Measurements from ENCODE around the gene HDGF. TPM values are rescaled to one million over a fixed set of nuclear protein-coding genes. Genes with fewer than 3 reads are reported as not detected.
A peak's percentile ranks its signal among the peaks of the same experiment; 100 is the strongest.

HDGF gene
- total and polyA plus RNA-seq, 2 of the 8 experiments (the other 6 are each of a cell fraction or from before 2014, with no cell fraction given) = 145 to 391 TPM

GRCh38 chr1:156750711-156751450 lies 594 bp downstream of the HDGF start:
- peak overlapping the region; percentile 30 for H4K91ac ChIP-seq (replicated peaks; ENCODE audit: insufficient read length, low read length)
- H3K27me3 ChIP-seq (replicated peaks in 1 of 4; ENCODE audit: control insufficient read depth in 3 of 4, extremely low read depth in 1 of 4, insufficient read depth in 3 of 4, low read length in 3 of 4) = no peaks in the 10 kb centered on the region
- H2AFZ ChIP-seq (ENCODE audit: low read length) = no peak overlapping the region
- H2BK120ac ChIP-seq (replicated peaks; ENCODE audit: low read depth, low read length) = no peak overlapping the region
- no peak overlapping the region for H3K14ac ChIP-seq (ENCODE audit: insufficient read length)
- no peak overlapping the region for H3K23ac ChIP-seq (ENCODE audit: insufficient read length)
- H3K79me1 ChIP-seq (ENCODE audit: low read depth, low read length) = peaks cover 16% of the 10 kb centered on the region
- FAIRE-seq = no peak
- ChIA-PET POLR2A (ENCODE audit: partially characterized antibody) (interaction anchor here (0.9 to 8.8 kb wide), 18 partner anchors 9 to 90 kb away, joined by 3 to 121 read pairs (median 6); partner anchors contain the start of genes ISG20L2, METTL25B, MRPL24 and NES), CTCF (ENCODE audit: partially characterized antibody) (interaction anchor here (0.8 to 3.2 kb wide), 6 partner anchors 20 to 109 kb away, joined by 3 to 26 read pairs (median 3); partner anchors contain the start of gene NTRK1)
- 1% methylated on average over 29 of the region's 64 CpGs; no CpG with 5 or more reads in 1 of the 2 experiments for WGBS, 2 experiments (ENCODE audit: extremely low coverage in 1 of 2, insufficient coverage in 1 of 2, insufficient read length in 1 of 2, insufficient replicate concordance in 2 of 2, low coverage in 1 of 2, low lambda C conversion rate in 2 of 2, missing lambda C conversion rate in 1 of 2)
- H3K23me2 ChIP-seq (ENCODE audit: low read depth, low read length) = peaks cover 12% of the 10 kb centered on the region
- peak overlapping the region; percentile 93 for H4K8ac ChIP-seq (ENCODE audit: extremely low read depth, insufficient read depth, low read length)
- H2AK5ac ChIP-seq (ENCODE audit: low read depth, low read length) = no peak overlapping the region
- no peaks in the 10 kb centered on the region for H3K36me3 ChIP-seq (ENCODE audit: control insufficient read depth in 2 of 4, insufficient read depth in 4 of 4, low read length in 3 of 4)
- H4K20me1 ChIP-seq (replicated peaks in 1 of 2; ENCODE audit: control insufficient read depth in 1 of 2, insufficient read depth in 2 of 2, low read length in 2 of 2) = peaks cover 0 to 3% of the 10 kb centered on the region in 2 experiments
- no peak overlapping the region for H2BK20ac ChIP-seq (ENCODE audit: low read length)
- H3K27ac ChIP-seq (ENCODE audit: low read depth, low read length) = peak overlapping the region; percentile 96
- H3K4me1 ChIP-seq (replicated peaks in 1 of 4; ENCODE audit: control insufficient read depth in 3 of 4, insufficient read depth in 4 of 4, low read length in 3 of 4) = peaks cover 31 to 42% (median 33%) of the 10 kb centered on the region in 4 experiments
- H3K9me3 ChIP-seq (ENCODE audit: insufficient read depth in 2 of 2, low read depth in 1 of 2, low read length in 1 of 2) = no peaks in the 10 kb centered on the region
- H3K4ac ChIP-seq (replicated peaks; ENCODE audit: insufficient read length, low read depth, low read length) = peak overlapping the region; percentile 53
- peak overlapping the region; percentile 72; the same call in 1 of the 2 replicates for H3K18ac ChIP-seq (ENCODE audit: extremely low read depth, low read length)
- peak overlapping the region; percentile 67; the same call in 1 of the 2 replicates for H2BK5ac ChIP-seq (ENCODE audit: low read depth, low read length)
- peak overlapping the region; percentile 33; the same call in 1 of the 2 replicates for H2BK12ac ChIP-seq (ENCODE audit: low read depth, low read length)
- peaks cover 27 to 60% of the 10 kb centered on the region in 2 experiments for H3K79me2 ChIP-seq (ENCODE audit: control insufficient read depth in 1 of 2, insufficient read depth in 2 of 2, low read length in 2 of 2)
- peak overlapping the region; percentile 57 for H4K5ac ChIP-seq (ENCODE audit: insufficient read length, low read depth, low read length)
- H2BK15ac ChIP-seq (ENCODE audit: low read length) = 0 out of 2 replicates have a peak overlapping the region, but pooled peaks have one; percentile 40
- peak overlapping the region; percentile 91 to 99 for H3K4me2 ChIP-seq (ENCODE audit: insufficient read depth in 1 of 2, low read depth in 2 of 2, low read length in 2 of 2)
- H3K4me3 ChIP-seq (ENCODE audit: extremely low read depth in 1 of 4, insufficient read depth in 2 of 4, low read depth in 3 of 4, low read length in 4 of 4) = peak overlapping the region; percentile 75 to 100 (median 84)
- DNase-seq (ENCODE audit: low read depth in 1 of 2, low spot score in 2 of 2) = peak in 1 of 2 experiments; percentile 72
- H3K56ac ChIP-seq (replicated peaks; ENCODE audit: insufficient read length, low read depth, low read length) = peak overlapping the region; percentile 54
- H3K9ac ChIP-seq (replicated peaks in 1 of 4; ENCODE audit: extremely low read depth in 1 of 4, low read depth in 3 of 4, low read length in 3 of 4) = peak overlapping the region; percentile 80 to 96 (median 90)
- TF ChIP-seq CTCF (IDR thresholded peaks at IDR 0.05; ENCODE audit: control extremely low read depth in 1 of 3, insufficient read depth in 1 of 3, low read depth in 1 of 3, low read length in 3 of 3) (no peak), POLR2A (IDR thresholded peaks at IDR 0.05; ENCODE audit: control extremely low read depth in 1 of 2, low read depth in 2 of 2, low read length in 2 of 2) (peak in 1 of 2 experiments; percentile 48; a peak in 1 of 3 replicates), JUN (IDR thresholded peaks at IDR 0.05; ENCODE audit: low read depth, low read length) (no peak), TAF1 (IDR thresholded peaks at IDR 0.05; ENCODE audit: low read depth, low read length) (peak; percentile 28; the same call in 1 of the 2 replicates), CEBPB (IDR thresholded peaks at IDR 0.05; ENCODE audit: low read depth, low read length) (peak; percentile 94), FOSL1 (IDR thresholded peaks at IDR 0.05; ENCODE audit: insufficient read depth, low read depth, low read length) (no peak), SP1 (IDR thresholded peaks at IDR 0.05; ENCODE audit: low read depth, low read length) (0 out of 2 replicates have a peak, but pooled peaks have one; percentile 7), RNF2 (IDR thresholded peaks at IDR 0.05; ENCODE audit: borderline replicate concordance, low read depth, low read length, missing control alignments, poor library complexity, severe bottlenecking) (no peak), RFX5 (IDR thresholded peaks at IDR 0.05; ENCODE audit: borderline replicate concordance, low read depth, low read length) (no peak)

Data from H1 (cell line).